HG02571 (cell line): Measurements from ENCODE around the gene EBF3.

Experiments
- ATAC-seq: cut with Tn5 transposase; IDR thresholded peaks from one replicate; pipeline ENCODE4 v1.9.1; 2021; ENCODE audit warnings: mild to moderate bottlenecking, moderate library complexity; ENCODE audit not compliant: unreplicated experiment

The EBF3 gene

DNA sequence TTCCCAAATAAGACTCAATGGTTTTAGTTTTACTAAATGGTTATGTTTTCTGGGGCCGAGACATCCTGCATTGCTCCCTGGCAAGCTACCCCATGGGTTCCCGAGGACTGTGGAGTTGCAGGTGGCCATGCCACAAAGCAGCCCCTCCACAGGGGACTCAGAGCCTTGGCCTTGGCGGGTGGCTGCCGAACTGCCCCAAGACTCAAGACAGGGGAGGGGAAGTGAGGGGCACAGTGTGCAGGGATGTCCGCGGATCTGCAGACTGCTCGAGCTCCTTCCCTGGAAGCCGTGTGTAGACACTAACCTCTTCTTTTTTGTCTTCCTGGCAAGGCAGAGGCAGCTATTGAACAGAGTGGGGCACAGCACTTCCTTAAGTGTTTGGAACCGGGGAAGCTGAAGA is 154.6 kb downstream of the EBF3 start:
- no peak for ATAC-seq

- no peak for ATAC-seq
Observed at GRCh38 chr10:129808092-129808983, 155.7 kb downstream of the EBF3 start.

GRCh38 chr10:129807211-129807610 is 156.9 kb downstream of the EBF3 start:
- no peak for ATAC-seq

- ATAC-seq = no peak
Observed at GRCh38 chr10:129800796-129801340, 163.2 kb downstream of the EBF3 start.

DNA sequence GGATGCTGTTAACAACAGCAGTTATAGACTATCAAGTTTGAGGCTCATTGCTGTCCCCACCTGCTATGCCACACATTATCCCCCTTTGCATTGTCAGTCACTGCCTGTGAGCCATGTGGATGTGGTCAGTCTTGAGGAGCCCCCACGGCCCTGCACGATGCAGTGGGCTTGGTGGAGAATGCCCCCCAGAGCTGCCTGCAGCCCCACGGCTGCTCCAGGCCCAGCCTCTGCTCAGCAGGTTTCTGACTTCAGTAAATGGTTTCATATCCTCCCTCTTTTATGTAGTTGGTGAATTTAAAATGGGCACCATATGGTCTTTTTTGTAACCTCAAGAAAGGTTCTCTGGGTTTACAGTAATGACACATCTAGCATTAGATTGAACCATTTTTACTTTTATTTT is 164.1 kb downstream of the EBF3 start:
- ATAC-seq = no peak

GRCh38 chr10:129796710-129797420 is 167.2 kb downstream of the EBF3 start:
- no peak for ATAC-seq

DNA sequence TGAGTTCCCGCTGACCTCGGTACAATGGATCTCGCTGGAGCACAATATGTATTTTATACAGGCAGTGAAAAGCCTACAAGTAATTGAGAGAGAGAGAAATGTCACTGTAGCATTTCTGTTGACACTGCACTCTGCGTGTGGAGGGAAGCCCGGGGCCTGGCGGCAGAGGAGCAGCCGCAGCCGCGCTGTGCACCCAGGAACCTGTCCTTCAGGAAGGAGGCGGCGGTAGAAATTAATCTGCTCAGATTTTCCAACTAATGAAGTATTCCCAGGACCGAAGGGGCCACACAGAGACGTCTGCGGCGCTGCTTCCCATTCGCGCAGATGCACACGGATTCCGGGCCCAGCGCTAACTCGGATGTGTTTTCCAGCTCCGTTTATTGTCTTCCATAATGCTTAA is 170.1 kb downstream of the EBF3 start:
- ATAC-seq = no peak

DNA sequence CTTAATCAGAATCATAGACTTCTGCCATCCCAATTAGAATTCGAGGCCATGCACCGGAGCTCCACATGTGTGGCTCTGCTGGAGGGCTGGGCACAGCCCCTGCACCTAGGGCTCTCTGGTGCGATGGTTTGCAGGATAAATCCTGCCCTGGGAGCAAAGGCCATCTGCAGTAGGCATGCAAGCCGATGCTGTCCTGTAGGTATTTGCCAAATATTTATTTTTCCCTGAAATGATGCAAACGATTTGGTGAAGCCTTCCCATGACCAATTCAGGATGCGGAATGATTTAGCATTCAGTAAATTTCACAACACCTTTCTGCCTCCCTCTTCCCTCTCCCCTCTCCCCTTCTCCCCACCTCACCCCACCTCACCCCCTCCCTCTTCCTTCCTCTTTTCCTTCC is 170.6 kb downstream of the EBF3 start:
- no peak for ATAC-seq

DNA sequence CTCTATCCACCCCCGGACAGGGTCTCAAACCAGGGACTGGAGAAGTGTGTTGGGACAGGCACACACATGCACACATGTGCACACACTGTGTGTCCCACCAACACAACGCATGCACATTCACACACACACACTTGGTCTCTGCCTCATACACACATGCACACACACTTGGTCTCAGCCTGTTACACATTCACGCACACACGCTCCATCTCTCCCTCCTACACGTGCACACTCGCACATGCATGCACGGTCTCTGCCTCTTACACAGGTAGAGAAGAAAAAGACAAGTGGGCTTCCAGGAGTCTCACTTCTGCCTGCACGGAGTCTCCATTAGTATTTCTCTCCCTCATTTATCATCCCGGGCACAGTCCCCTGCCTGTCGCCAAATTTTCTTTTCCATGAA is 171.2 kb downstream of the EBF3 start:
- ATAC-seq = no peak

- no peak for ATAC-seq
Observed at GRCh38 chr10:129792141-129792540, 171.9 kb downstream of the EBF3 start.

DNA sequence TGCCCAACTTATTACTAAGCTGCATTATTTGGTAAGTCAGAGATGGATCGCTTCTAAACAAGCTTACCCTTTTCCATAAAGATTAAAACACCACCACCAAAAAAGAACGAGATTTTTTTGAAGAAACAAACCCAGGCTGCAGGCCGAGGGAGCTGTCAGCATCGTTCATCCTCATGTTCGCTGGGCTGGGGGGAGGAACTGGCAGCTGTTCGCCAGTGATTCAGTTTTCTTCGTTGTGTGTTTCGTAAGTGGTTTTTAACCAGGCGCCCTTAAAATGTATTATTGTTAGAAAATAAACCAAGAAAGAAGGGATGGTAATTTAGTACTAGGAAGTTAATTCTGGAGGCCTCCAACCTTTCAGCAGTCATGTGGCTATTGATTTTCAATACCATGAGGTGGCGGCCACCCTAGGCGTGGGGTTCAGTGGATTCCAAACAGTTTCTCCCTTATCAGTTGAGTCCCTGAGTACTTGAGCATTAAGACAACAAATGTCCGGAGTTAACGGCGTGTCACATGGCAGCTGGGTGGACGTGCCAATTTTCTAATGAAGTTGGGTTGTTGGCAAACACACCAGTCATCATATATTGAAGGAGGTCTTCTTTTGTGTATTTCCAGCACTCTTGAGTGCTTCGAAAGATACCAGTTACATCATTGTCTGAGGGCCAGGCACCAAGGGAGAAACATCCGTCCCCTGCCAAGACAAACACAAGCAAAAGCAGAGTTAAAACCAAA is 173.2 kb downstream of the EBF3 start:
- no peak for ATAC-seq

- ATAC-seq = no peak
Observed at GRCh38 chr10:129788215-129788614, 175.9 kb downstream of the EBF3 start.

- no peak for ATAC-seq
Observed at GRCh38 chr10:129787557-129787956, 176.5 kb downstream of the EBF3 start.

- no peak for ATAC-seq
Observed at GRCh38 chr10:129786216-129786615, 177.9 kb downstream of the EBF3 start.

DNA sequence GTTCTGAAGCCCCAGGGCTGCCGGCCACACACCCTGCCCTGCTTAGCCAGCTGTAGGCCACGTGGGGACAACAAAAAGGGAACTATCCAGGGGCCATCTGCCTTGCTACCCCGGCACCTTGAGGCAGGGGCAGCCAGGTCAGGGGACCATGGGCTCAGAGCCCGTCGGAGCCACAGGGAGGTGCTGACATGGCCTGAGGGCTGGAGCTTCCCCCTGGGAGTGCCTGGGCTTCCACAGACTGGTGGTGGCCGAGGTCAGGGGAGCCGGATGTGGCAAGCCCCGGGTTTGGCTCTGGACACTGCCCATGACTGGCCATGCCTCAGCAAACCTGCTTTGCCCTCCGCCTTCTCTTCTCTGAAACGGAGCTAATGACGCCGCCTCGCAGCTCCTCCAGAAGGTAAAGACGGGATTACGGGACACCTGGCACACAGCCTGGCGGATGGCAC is 178.5 kb downstream of the EBF3 start:
- ATAC-seq = no peak
